ENCODE data around the gene NRN1L.

NRN1L gene

GRCh38 chr16:67853670-67854069 lies 31.0 kb upstream of the NRN1L start:
- DNase-seq (ENCODE audit: extremely low read depth, low read depth): no peak
- TF ChIP-seq CTCF (IDR thresholded peaks at IDR 0.05; ENCODE audit: low read depth, low read length): no peak

DNA sequence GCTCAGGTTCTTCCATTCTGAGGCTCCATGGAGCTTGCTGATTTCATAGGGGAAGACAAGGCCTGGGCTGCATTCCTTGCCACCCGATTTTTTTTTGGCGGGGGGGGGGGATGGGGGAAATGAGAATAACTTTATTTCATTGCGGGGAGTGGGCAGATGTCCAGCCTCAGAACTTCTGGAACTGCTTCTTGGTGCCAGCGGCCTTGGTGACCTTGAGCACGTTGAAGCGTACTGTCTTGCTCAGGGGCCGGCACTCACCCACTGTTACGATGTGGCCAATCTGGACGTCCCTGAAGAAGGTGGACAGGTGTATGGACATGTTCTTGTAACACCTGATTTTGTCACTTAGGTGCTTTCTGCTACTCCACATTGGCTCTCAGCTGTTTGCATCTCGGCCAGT lies 28.9 kb upstream of the NRN1L start:
- no peak for DNase-seq (ENCODE audit: extremely low read depth, low read depth)
- no peak for TF ChIP-seq CTCF (IDR thresholded peaks at IDR 0.05; ENCODE audit: low read depth, low read length)

DNA sequence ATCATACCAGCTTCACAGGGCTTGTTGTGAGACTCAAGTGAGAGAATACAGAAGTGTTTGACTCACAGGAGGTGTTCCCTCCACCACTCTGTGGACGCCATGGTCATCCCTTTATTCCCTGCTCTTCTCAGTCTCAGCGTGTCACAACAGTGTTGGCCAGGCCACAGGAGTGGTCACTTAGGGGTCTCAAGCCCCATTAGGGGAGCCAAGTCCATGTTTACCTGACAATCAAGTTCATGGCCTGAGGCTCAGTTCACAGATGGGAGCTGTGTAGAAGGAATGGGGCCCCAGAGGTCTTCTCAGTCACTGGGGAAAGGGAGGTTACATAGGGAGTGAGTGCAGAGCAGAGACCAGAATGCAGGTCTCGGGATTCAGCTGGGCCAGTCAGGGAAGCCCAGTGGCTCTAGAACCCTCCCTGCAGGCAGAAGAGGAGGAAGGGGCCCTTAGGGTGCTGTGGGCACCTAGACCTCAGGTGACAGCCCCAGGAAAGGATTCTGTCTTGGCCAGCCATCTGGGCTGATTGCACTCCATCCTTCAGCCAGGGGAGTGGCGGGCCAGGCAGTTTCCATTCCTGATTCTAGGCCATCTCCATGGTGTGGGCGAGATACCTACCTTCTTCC lies 27.6 kb upstream of the NRN1L start:
- no peak for TF ChIP-seq CTCF (IDR thresholded peaks at IDR 0.05; ENCODE audit: low read depth, low read length)
- DNase-seq (ENCODE audit: extremely low read depth, low read depth): no peak

GRCh38 chr16:67857547-67858233 lies 27.0 kb upstream of the NRN1L start:
- peak; percentile 85 for DNase-seq (ENCODE audit: extremely low read depth, low read depth)
- TF ChIP-seq CTCF (IDR thresholded peaks at IDR 0.05; ENCODE audit: low read depth, low read length): no peak

GRCh38 chr16:67858500-67858899 lies 26.2 kb upstream of the NRN1L start:
- DNase-seq (ENCODE audit: extremely low read depth, low read depth): no peak
- no peak for TF ChIP-seq CTCF (IDR thresholded peaks at IDR 0.05; ENCODE audit: low read depth, low read length)

DNA sequence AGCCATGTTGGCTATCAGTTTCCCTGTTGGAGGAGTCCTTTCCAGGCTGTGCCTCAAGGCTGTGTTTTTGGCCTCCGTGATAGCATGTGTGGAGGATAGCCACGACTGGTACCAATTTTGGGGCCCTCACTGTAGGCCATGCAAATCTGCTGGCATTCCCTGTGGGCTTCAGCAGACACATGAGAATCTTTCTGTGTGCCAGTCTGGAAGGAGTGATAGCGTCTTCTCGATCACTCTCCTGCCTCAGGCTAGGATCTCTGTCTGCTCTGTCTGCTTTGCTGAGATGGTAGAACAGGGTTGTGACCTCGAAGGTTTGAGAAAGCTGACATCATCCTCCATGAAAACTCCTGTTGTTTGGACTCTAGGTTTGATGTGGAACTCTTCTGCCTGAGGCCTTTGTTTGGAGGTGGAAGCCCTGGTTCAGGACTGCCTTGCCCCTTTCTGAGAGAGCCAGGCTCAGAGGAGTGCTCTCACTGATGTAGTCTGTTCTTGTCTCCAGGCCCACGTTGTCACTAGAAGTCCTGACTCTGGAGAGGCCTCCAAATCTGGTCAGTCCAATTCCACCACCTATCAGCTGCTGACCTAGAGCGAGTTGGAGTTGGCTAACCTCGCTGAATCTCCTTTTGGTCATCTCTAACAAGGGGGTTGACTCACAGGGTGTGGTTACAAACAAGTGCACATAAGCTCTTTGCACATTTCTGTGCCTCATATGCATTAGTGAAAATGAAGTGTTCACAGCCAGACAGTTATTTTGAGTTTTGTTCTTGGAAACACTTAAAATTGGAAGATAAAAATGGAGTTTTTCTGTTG lies 23.9 kb upstream of the NRN1L start:
- TF ChIP-seq CTCF (IDR thresholded peaks at IDR 0.05; ENCODE audit: low read depth, low read length): no peak
- no peak for DNase-seq (ENCODE audit: extremely low read depth, low read depth)

- DNase-seq (ENCODE audit: extremely low read depth, low read depth): no peak
- no peak for TF ChIP-seq CTCF (IDR thresholded peaks at IDR 0.05; ENCODE audit: low read depth, low read length)
Observed at GRCh38 chr16:67861877-67862276, 22.8 kb upstream of the NRN1L start.

Measured in AG09319 (cell line).